Neuronal stem cell (in vitro differentiated cells): Measurements from ENCODE around the gene POLR3A.

Experiments
- DNase-seq: peaks from one replicate; pipeline ENCODE4 v3.0.0-alpha.2; 2013; ENCODE audit warnings: low spot score
- H2AFZ ChIP-seq: one replicate; pipeline ENCODE4 v1.6.1; 2013; ENCODE audit warnings: mild to moderate bottlenecking, low read length, inconsistent platforms
- H2AK5ac ChIP-seq: 2 replicates; pipeline ENCODE4 v1.6.1; 2013; ENCODE audit warnings: low read depth, mild to moderate bottlenecking, inconsistent platforms, low read length, moderate library complexity, mixed read lengths
- H2BK120ac ChIP-seq: 2 replicates; pipeline ENCODE4 v1.6.1; 2013; ENCODE audit warnings: low read depth, mild to moderate bottlenecking, inconsistent platforms, low read length, moderate library complexity, mixed read lengths
- H2BK12ac ChIP-seq: one replicate; pipeline ENCODE4 v1.6.1; 2013; ENCODE audit warnings: low read length, inconsistent platforms
- H2BK15ac ChIP-seq: 2 replicates; pipeline ENCODE4 v1.6.1; 2013; ENCODE audit warnings: mild to moderate bottlenecking, low read length, inconsistent platforms, mixed read lengths
- H2BK5ac ChIP-seq: one replicate; pipeline ENCODE4 v1.6.1; 2013; ENCODE audit warnings: inconsistent platforms, mild to moderate bottlenecking, low read length, moderate library complexity
- H3K14ac ChIP-seq: one replicate; pipeline ENCODE4 v1.6.1; 2013; ENCODE audit warnings: low read length, inconsistent platforms
- H3K18ac ChIP-seq: 2 replicates; pipeline ENCODE4 v1.6.1; 2013; ENCODE audit warnings: low read length, inconsistent platforms
- H3K23ac ChIP-seq: 2 replicates; pipeline ENCODE4 v1.6.1; 2013; ENCODE audit warnings: low read depth, mild to moderate bottlenecking, mixed read lengths, low read length, inconsistent platforms; ENCODE audit not compliant: poor library complexity
- H3K27ac ChIP-seq: replicated peaks from 3 replicates; pipeline ENCODE4 v1.5.1; 2013; ENCODE audit warnings: low read length, inconsistent platforms
- H3K27me3 ChIP-seq, 3 experiments: 2 replicates each; pipeline ENCODE4 v1.6.1; 2013; ENCODE audit warnings: low read length in 3 of 3, mild to moderate bottlenecking in 2 of 3, inconsistent platforms in 1 of 3, low read depth in 1 of 3, mixed read lengths in 1 of 3, moderate library complexity in 1 of 3; ENCODE audit not compliant: control insufficient read depth in 3 of 3, insufficient read depth in 3 of 3
- H3K36me3 ChIP-seq, 2 donors: replicated peaks in 1 of 2; 2 replicates each; pipeline ENCODE4 v1.6.1; 2013; ENCODE audit warnings: low read length in 2 of 2; ENCODE audit not compliant: control insufficient read depth in 2 of 2, insufficient read depth in 2 of 2
- H3K4ac ChIP-seq: 2 replicates; pipeline ENCODE4 v1.6.1; 2013; ENCODE audit warnings: inconsistent platforms, mild to moderate bottlenecking, low read length, moderate library complexity
- H3K4me1 ChIP-seq, 2 donors: 1 replicate in 1 of 2; 2 replicates in 1 of 2; pipeline ENCODE4 v1.6.1; 2013; ENCODE audit warnings: low read length in 2 of 2, low read depth in 1 of 2; ENCODE audit not compliant: control insufficient read depth in 2 of 2, insufficient read depth in 1 of 2
- H3K4me2 ChIP-seq: one replicate; pipeline ENCODE4 v1.6.1; 2013; ENCODE audit warnings: mild to moderate bottlenecking, low read length, inconsistent platforms; ENCODE audit not compliant: insufficient read depth, poor library complexity, severe bottlenecking
- H3K4me3 ChIP-seq, 2 donors: 2 replicates each; pipeline ENCODE4 v1.5.1; 2013; ENCODE audit warnings: low read length in 2 of 2, mild to moderate bottlenecking in 2 of 2, inconsistent platforms in 1 of 2, moderate library complexity in 1 of 2
- H3K79me1 ChIP-seq: one replicate; pipeline ENCODE4 v1.6.1; 2013; ENCODE audit warnings: low read depth, mild to moderate bottlenecking, inconsistent platforms, low read length, moderate library complexity
- H3K9ac ChIP-seq: one replicate; pipeline ENCODE4 v1.6.1; 2013; ENCODE audit warnings: mild to moderate bottlenecking, low read depth, low read length, inconsistent platforms; ENCODE audit not compliant: poor library complexity
- H3K9me3 ChIP-seq, 2 donors: replicated peaks in 1 of 2; 2 replicates each; pipeline versions ENCODE3 to v1.6.1; 2013; ENCODE audit warnings: low read length in 2 of 2, mild to moderate bottlenecking in 2 of 2, inconsistent platforms in 1 of 2, low read depth in 1 of 2, mixed read lengths in 1 of 2, moderate library complexity in 1 of 2; ENCODE audit not compliant: control insufficient read depth in 2 of 2, insufficient read depth in 1 of 2
- H4K8ac ChIP-seq: one replicate; pipeline ENCODE4 v1.6.1; 2013; ENCODE audit warnings: low read depth, mild to moderate bottlenecking, inconsistent platforms, low read length, moderate library complexity
- H4K91ac ChIP-seq: one replicate; pipeline ENCODE4 v1.6.1; 2013; ENCODE audit warnings: low read length, low read depth, mild to moderate bottlenecking, inconsistent platforms; ENCODE audit not compliant: poor library complexity
- WGBS, 2 donors: extraction: QIAGEN DNeasy Blood & Tissue Kit; methylation state at CpG; one replicate each; pipeline ENCODE4 v1.1.7; 2013; ENCODE audit warnings: missing lambda C conversion rate in 2 of 2, mixed read lengths in 1 of 2; ENCODE audit not compliant: insufficient read length in 2 of 2, insufficient replicate concordance in 1 of 2; ENCODE audit errors: extremely low coverage in 2 of 2; 5-methylcytosine and 5-hydroxymethylcytosine counted together

POLR3A gene

GRCh38 chr10:78069151-78069550 lies 39.8 kb upstream of the POLR3A start:
- H3K79me1 ChIP-seq, result no peaks in the 10 kb centered on the region
- no peak overlapping the region for H2AFZ ChIP-seq
- H3K9me3 ChIP-seq, result peaks cover under 1 to 2% of the 10 kb centered on the region in 2 donors
- H2BK120ac ChIP-seq, result no peak overlapping the region
- H4K8ac ChIP-seq, result no peak overlapping the region
- no CpG with 5 or more reads among the region's 6 CpGs for WGBS, 2 donors
- no peak overlapping the region for H3K4ac ChIP-seq
- H2AK5ac ChIP-seq, result no peak overlapping the region
- no peak overlapping the region for H3K23ac ChIP-seq
- H2BK12ac ChIP-seq, result no peak overlapping the region
- H2BK5ac ChIP-seq, result no peak overlapping the region
- H3K14ac ChIP-seq, result no peak overlapping the region
- H3K4me1 ChIP-seq, result peaks cover 0 to 10% of the 10 kb centered on the region in 2 donors
- no peaks in the 10 kb centered on the region for H3K36me3 ChIP-seq
- H3K27ac ChIP-seq, result no peak overlapping the region
- peak overlapping the region; percentile 17 for H3K18ac ChIP-seq
- no peak overlapping the region for H3K4me2 ChIP-seq
- H3K4me3 ChIP-seq, result no peak overlapping the region
- H3K9ac ChIP-seq, result no peak overlapping the region
- H2BK15ac ChIP-seq, result no peak overlapping the region
- no peak overlapping the region for H4K91ac ChIP-seq
- peaks cover 0 to 3% (median 2%) of the 10 kb centered on the region in 3 experiments for H3K27me3 ChIP-seq
- DNase-seq, result no peak

- no peak overlapping the region for H2BK12ac ChIP-seq
- peak overlapping the region; percentile 71 for H3K18ac ChIP-seq
- no peak overlapping the region for H2AK5ac ChIP-seq
- no peaks in the 10 kb centered on the region for H3K79me1 ChIP-seq
- no peak overlapping the region for H4K8ac ChIP-seq
- H3K4ac ChIP-seq, result no peak overlapping the region
- peak overlapping the region; percentile 59 for H2BK5ac ChIP-seq
- H3K36me3 ChIP-seq, result no peaks in the 10 kb centered on the region
- H3K27me3 ChIP-seq, result peaks cover 0 to 6% (median 2%) of the 10 kb centered on the region in 3 experiments
- H4K91ac ChIP-seq, result no peak overlapping the region
- no peak overlapping the region for H3K4me2 ChIP-seq
- H3K4me3 ChIP-seq, result no peak overlapping the region
- no peak overlapping the region for H2BK15ac ChIP-seq
- peak overlapping the region; percentile 36 for H3K23ac ChIP-seq
- no peak for DNase-seq
- peaks cover 0 to 10% of the 10 kb centered on the region in 2 donors for H3K4me1 ChIP-seq
- H3K9ac ChIP-seq, result no peak overlapping the region
- no peak overlapping the region for H3K27ac ChIP-seq
- no CpG with 5 or more reads among the region's 11 CpGs for WGBS, 2 donors
- H2BK120ac ChIP-seq, result no peak overlapping the region
- peaks cover 0 to 2% of the 10 kb centered on the region in 2 donors for H3K9me3 ChIP-seq
- no peak overlapping the region for H2AFZ ChIP-seq
- no peak overlapping the region for H3K14ac ChIP-seq
Observed at GRCh38 chr10:78066728-78067430, 37.6 kb upstream of the POLR3A start.

GRCh38 chr10:78066012-78066411 lies 36.7 kb upstream of the POLR3A start:
- Histone ChIP-seq H3K18ac (no peak overlapping the region), H2AK5ac (no peak overlapping the region), H3K9ac (no peak overlapping the region), H3K4me1 (peaks cover 0 to 8% of the 10 kb centered on the region in 2 donors), H2AFZ (no peak overlapping the region), H3K27me3 (peaks cover 0 to 3% (median 2%) of the 10 kb centered on the region in 3 experiments), H3K4me3 (no peak overlapping the region), H2BK5ac (no peak overlapping the region), H3K79me1 (no peaks in the 10 kb centered on the region), H2BK120ac (no peak overlapping the region), H3K4ac (no peak overlapping the region), H4K8ac (no peak overlapping the region), H3K23ac (no peak overlapping the region), H3K4me2 (no peak overlapping the region), H3K14ac (no peak overlapping the region), H2BK15ac (no peak overlapping the region), H4K91ac (no peak overlapping the region), H2BK12ac (no peak overlapping the region), H3K27ac (no peak overlapping the region), H3K36me3 (no peaks in the 10 kb centered on the region), H3K9me3 (peaks cover 0 to 2% of the 10 kb centered on the region in 2 donors)
- DNase-seq, result no peak
- WGBS, 2 donors, result no CpG with 5 or more reads among the region's 5 CpGs

GRCh38 chr10:78065611-78066010 lies 36.3 kb upstream of the POLR3A start:
- H3K27me3 ChIP-seq, result peaks cover 0 to 3% (median 2%) of the 10 kb centered on the region in 3 experiments
- H3K27ac ChIP-seq, result no peak overlapping the region
- no peak overlapping the region for H3K14ac ChIP-seq
- H3K4me2 ChIP-seq, result no peak overlapping the region
- H3K79me1 ChIP-seq, result no peaks in the 10 kb centered on the region
- H4K91ac ChIP-seq, result no peak overlapping the region
- no peak overlapping the region for H4K8ac ChIP-seq
- DNase-seq, result no peak
- H3K4me3 ChIP-seq, result no peak overlapping the region
- peaks cover 0 to 2% of the 10 kb centered on the region in 2 donors for H3K9me3 ChIP-seq
- H2AFZ ChIP-seq, result no peak overlapping the region
- H3K4ac ChIP-seq, result no peak overlapping the region
- H2BK120ac ChIP-seq, result no peak overlapping the region
- H3K18ac ChIP-seq, result no peak overlapping the region
- no peak overlapping the region for H3K23ac ChIP-seq
- H3K36me3 ChIP-seq, result no peaks in the 10 kb centered on the region
- no CpG with 5 or more reads among the region's 2 CpGs for WGBS, 2 donors
- H3K9ac ChIP-seq, result no peak overlapping the region
- no peak overlapping the region for H2BK5ac ChIP-seq
- peaks cover 0 to 6% of the 10 kb centered on the region in 2 donors for H3K4me1 ChIP-seq
- H2AK5ac ChIP-seq, result no peak overlapping the region
- no peak overlapping the region for H2BK12ac ChIP-seq
- H2BK15ac ChIP-seq, result no peak overlapping the region
